H1 (cell line): Measurements from ENCODE around the gene ZNF358. TPM values are rescaled to one million over a fixed set of nuclear protein-coding genes. Genes with fewer than 3 reads are reported as not detected.

ENCODE experiments used
- CTCF ChIA-PET: fragments of 300-600 bp; sonication (Branson Sonifier 250); formaldehyde crosslinking; loops from one replicate; lab custom pipeline; 2021; ENCODE audit not compliant: partially characterized antibody; lab: Charles Lee
- POLR2A ChIA-PET: fragments of 300-600 bp; sonication (Branson Sonifier 250); formaldehyde crosslinking; loops from one replicate; lab custom pipeline; 2021; ENCODE audit warnings: inconsistent platforms; ENCODE audit not compliant: partially characterized antibody; lab: Charles Lee
- DNase-seq, 2 experiments: peaks; one replicate each; pipeline versions ENCODE4 v3.0.0 to v3.0.0-alpha.2; 2010 to 2022; ENCODE audit warnings: low spot score in 2 of 2, low read depth in 1 of 2, mixed read lengths in 1 of 2
- FAIRE-seq: peaks from 2 replicates; lab custom pipeline; 2011; peaks lifted over from hg19 to GRCh38; lab: Jason Lieb, UNC
- H2AFZ ChIP-seq: 2 replicates; pipeline ENCODE4 v1.8.1; 2012; ENCODE audit warnings: low read length, inconsistent platforms
- H2AK5ac ChIP-seq: 2 replicates; pipeline ENCODE4 v1.6.1; 2013; ENCODE audit warnings: low read depth, low read length
- H2BK120ac ChIP-seq: replicated peaks from 2 replicates; pipeline ENCODE3; 2013; ENCODE audit warnings: low read depth, low read length, inconsistent platforms
- H2BK12ac ChIP-seq: 2 replicates; pipeline ENCODE4 v1.6.1; 2013; ENCODE audit warnings: low read depth, low read length
- H2BK15ac ChIP-seq: 2 replicates; pipeline ENCODE4 v1.6.1; 2013; ENCODE audit warnings: low read length
- H2BK20ac ChIP-seq: 2 replicates; pipeline ENCODE4 v1.6.1; 2013; ENCODE audit warnings: low read length
- H2BK5ac ChIP-seq: 2 replicates; pipeline ENCODE4 v1.6.1; 2013; ENCODE audit warnings: low read depth, low read length
- H3K14ac ChIP-seq: 2 replicates; pipeline ENCODE4 v1.6.1; 2013; ENCODE audit warnings: inconsistent platforms; ENCODE audit not compliant: insufficient read length
- H3K18ac ChIP-seq: 2 replicates; pipeline ENCODE4 v1.6.1; 2013; ENCODE audit warnings: low read length; ENCODE audit errors: extremely low read depth
- H3K23ac ChIP-seq: 2 replicates; pipeline ENCODE4 v1.6.1; 2013; ENCODE audit warnings: inconsistent platforms; ENCODE audit not compliant: insufficient read length
- H3K23me2 ChIP-seq: 2 replicates; pipeline ENCODE4 v1.6.1; 2013; ENCODE audit warnings: low read depth, low read length
- H3K27ac ChIP-seq: 2 replicates; pipeline ENCODE4 v1.6.1; 2011; ENCODE audit warnings: low read depth, low read length, inconsistent platforms
- H3K27me3 ChIP-seq, 4 experiments: replicated peaks in 1 of 4; 1 replicate in 1 of 4; 2 replicates in 3 of 4; pipeline versions ENCODE4 v1.6.1 to v1.8.1; 2011 to 2013; ENCODE audit warnings: low read length in 3 of 4, mild to moderate bottlenecking in 3 of 4, inconsistent platforms in 2 of 4, mixed read lengths in 2 of 4, moderate library complexity in 1 of 4; ENCODE audit not compliant: control insufficient read depth in 3 of 4, insufficient read depth in 3 of 4; ENCODE audit errors: extremely low read depth in 1 of 4
- H3K36me3 ChIP-seq, 4 experiments: 2 replicates each; pipeline versions ENCODE4 v1.6.1 to v1.8.1; 2011 to 2013; ENCODE audit warnings: mild to moderate bottlenecking in 4 of 4, low read length in 3 of 4, moderate library complexity in 2 of 4, control low read depth in 1 of 4, inconsistent platforms in 1 of 4; ENCODE audit not compliant: insufficient read depth in 4 of 4, control insufficient read depth in 2 of 4
- H3K4ac ChIP-seq: replicated peaks from 2 replicates; pipeline ENCODE3; 2013; ENCODE audit warnings: low read length, low read depth, mixed read lengths, inconsistent platforms; ENCODE audit not compliant: insufficient read length
- H3K4me1 ChIP-seq, 4 experiments: replicated peaks in 1 of 4; 1 replicate in 1 of 4; 2 replicates in 3 of 4; pipeline versions ENCODE4 v1.6.1 to v1.8.1; 2011 to 2013; ENCODE audit warnings: low read length in 3 of 4, inconsistent platforms in 2 of 4, mixed read lengths in 1 of 4; ENCODE audit not compliant: insufficient read depth in 4 of 4, control insufficient read depth in 3 of 4
- H3K4me2 ChIP-seq, 2 experiments: 2 replicates each; pipeline versions ENCODE4 v1.6.1 to v1.8.1; 2011 to 2013; ENCODE audit warnings: low read depth in 2 of 2, low read length in 2 of 2, control low read depth in 1 of 2, inconsistent platforms in 1 of 2, mild to moderate bottlenecking in 1 of 2; ENCODE audit not compliant: insufficient read depth in 1 of 2
- H3K4me3 ChIP-seq, 4 experiments: fragments of 200-600, 300-600 bp in 1 of 4; sonication (generic), shearing (Covaris generic), sonication (Bioruptor Twin) in 1 of 4; 2 replicates each; pipeline versions ENCODE4 v1.5.1 to v1.8.1; 2011 to 2016; ENCODE audit warnings: low read length in 4 of 4, low read depth in 3 of 4, control low read depth in 2 of 4, inconsistent platforms in 2 of 4, mild to moderate bottlenecking in 2 of 4, mixed read lengths in 1 of 4, moderate library complexity in 1 of 4; ENCODE audit not compliant: insufficient read depth in 2 of 4; ENCODE audit errors: extremely low read depth in 1 of 4
- H3K56ac ChIP-seq: replicated peaks from 2 replicates; pipeline ENCODE3; 2013; ENCODE audit warnings: low read depth, mild to moderate bottlenecking, mixed read lengths, low read length, inconsistent platforms; ENCODE audit not compliant: insufficient read length
- H3K79me1 ChIP-seq: 2 replicates; pipeline ENCODE4 v1.6.1; 2013; ENCODE audit warnings: low read depth, low read length, control low read depth
- H3K79me2 ChIP-seq, 2 experiments: 2 replicates each; pipeline versions ENCODE4 v1.6.1 to v1.8.1; 2012 to 2013; ENCODE audit warnings: low read length in 2 of 2, mild to moderate bottlenecking in 2 of 2, inconsistent platforms in 1 of 2; ENCODE audit not compliant: insufficient read depth in 2 of 2, control insufficient read depth in 1 of 2
- H3K9ac ChIP-seq, 4 experiments: replicated peaks in 1 of 4; 1 replicate in 1 of 4; 2 replicates in 3 of 4; pipeline versions ENCODE4 v1.6.1 to v1.8.1; 2011 to 2013; ENCODE audit warnings: low read depth in 3 of 4, low read length in 3 of 4, control low read depth in 2 of 4, mild to moderate bottlenecking in 2 of 4, moderate library complexity in 2 of 4, inconsistent platforms in 1 of 4; ENCODE audit errors: extremely low read depth in 1 of 4
- H3K9me3 ChIP-seq, 2 experiments: 2 replicates each; pipeline versions ENCODE4 v1.6.1 to v1.8.1; 2012 to 2013; ENCODE audit warnings: mild to moderate bottlenecking in 2 of 2, moderate library complexity in 2 of 2, control low read depth in 1 of 2, inconsistent platforms in 1 of 2, low read depth in 1 of 2, low read length in 1 of 2, mixed read lengths in 1 of 2; ENCODE audit not compliant: insufficient read depth in 2 of 2
- H4K20me1 ChIP-seq, 2 experiments: replicated peaks in 1 of 2; 2 replicates each; pipeline versions ENCODE3 to v1.8.1; 2011 to 2013; ENCODE audit warnings: inconsistent platforms in 2 of 2, low read length in 2 of 2, mild to moderate bottlenecking in 1 of 2; ENCODE audit not compliant: insufficient read depth in 2 of 2, control insufficient read depth in 1 of 2
- H4K5ac ChIP-seq: 2 replicates; pipeline ENCODE4 v1.6.1; 2013; ENCODE audit warnings: low read length, low read depth, mixed read lengths, inconsistent platforms; ENCODE audit not compliant: insufficient read length
- H4K8ac ChIP-seq: 2 replicates; pipeline ENCODE4 v1.8.0; 2013; ENCODE audit warnings: mild to moderate bottlenecking, moderate library complexity, low read length, inconsistent platforms; ENCODE audit not compliant: insufficient read depth; ENCODE audit errors: extremely low read depth
- H4K91ac ChIP-seq: replicated peaks from 2 replicates; pipeline ENCODE3; 2013; ENCODE audit warnings: low read length, mixed read lengths, inconsistent platforms; ENCODE audit not compliant: insufficient read length
- POLR2AphosphoS5 ChIP-seq: IDR thresholded peaks from 2 replicates; pipeline ENCODE4 v1.6.1; 2011; ENCODE audit warnings: low read depth, low read length
- RNF2 ChIP-seq: fragments of 200-900, 300-1000 bp; sonication (generic); IDR thresholded peaks from 2 replicates; pipeline ENCODE4 v1.7.1; 2016; ENCODE audit warnings: borderline replicate concordance, low read depth, mild to moderate bottlenecking, antibody characterized with exemption, low read length; ENCODE audit not compliant: poor library complexity, severe bottlenecking; ENCODE audit errors: missing control alignments
- WGBS, 2 experiments: shearing (Covaris generic) in 1 of 2; methylation state at CpG; one replicate each; pipeline versions ENCODE4 v1.1.6 to v1.1.7; 2013 to 2015; ENCODE audit warnings: low lambda C conversion rate in 2 of 2, mixed read lengths in 2 of 2, inconsistent platforms in 1 of 2, low coverage in 1 of 2, missing lambda C conversion rate in 1 of 2; ENCODE audit not compliant: insufficient replicate concordance in 2 of 2, insufficient coverage in 1 of 2, insufficient read length in 1 of 2; ENCODE audit errors: extremely low coverage in 1 of 2, missing lambda C conversion rate in 1 of 2; 5-methylcytosine and 5-hydroxymethylcytosine counted together
- polyA plus RNA-seq, 7 experiments: library from polyadenylated mRNA; depleted of rRNA in 3 of 7; stranded (reverse) in 5 of 7; unstranded in 2 of 7; fragments of >200 nt in 5 of 7; fragments of 200-250 nt in 2 of 7; gene quantifications; 1 replicate in 5 of 7; 2 replicates in 1 of 7; 4 replicates in 1 of 7; pipeline versions ENCODE4 v1.2.1 to v1.2.3, GENCODE V29; 2011 to 2013; ENCODE audit warnings: missing spikeins in 2 of 7, mixed read lengths in 2 of 7
- total RNA-seq: library from RNA; stranded (reverse); fragmentation: NEBNext Ultra II Directional; extraction: Animal tissue kit (Norgen Biotek cat#: 25700); gene quantifications from 2 replicates; pipeline ENCODE4 v1.2.1, GENCODE V29; 2021

Gene ZNF358
- total and polyA plus RNA-seq, 2 of the 8 experiments (the other 6 are each of a cell fraction or from before 2014, with no cell fraction given): 40.0 to 60.3 TPM

GRCh38 chr19:7475665-7476064, 40.2 kb upstream of the ZNF358 start:
- ChIA-PET CTCF (interaction anchor here (0.7 to 2.9 kb wide), 4 partner anchors 9 to 263 kb away, joined by 3 to 12 read pairs (median 4); a partner anchor contains a TSS), POLR2A (interaction anchor here (1.4 to 1.5 kb wide), 2 partner anchors 29 to 34 kb away, joined by 3 to 4 read pairs; no protein-coding TSS in a partner anchor)
- peak; percentile 20; the same call in 1 of the 2 replicates for TF ChIP-seq POLR2AphosphoS5
- no peak for TF ChIP-seq RNF2
- Histone ChIP-seq H4K8ac (no peak overlapping the region; the same call in 1 of the 2 replicates), H2BK20ac (no peak overlapping the region), H3K9me3 (no peaks in the 10 kb centered on the region), H2BK15ac (no peak overlapping the region), H3K18ac (no peak overlapping the region), H3K79me2 (no peaks in the 10 kb centered on the region), H4K20me1 (peaks cover 0 to 1% of the 10 kb centered on the region in 2 experiments), H3K36me3 (peaks cover 0 to 4% (median under 1%) of the 10 kb centered on the region in 4 experiments; a peak in 2 of 8 replicates), H3K23me2 (no peaks in the 10 kb centered on the region; the same call in 1 of the 2 replicates), H3K56ac (no peak overlapping the region), H3K27me3 (no peaks in the 10 kb centered on the region), H3K14ac (no peak overlapping the region), H3K23ac (no peak overlapping the region), H3K4ac (no peak overlapping the region), H3K4me3 (no peak overlapping the region), H4K5ac (no peak overlapping the region), H2BK5ac (no peak overlapping the region), H4K91ac (no peak overlapping the region), H2BK12ac (no peak overlapping the region), H3K79me1 (no peaks in the 10 kb centered on the region), H2AK5ac (no peak overlapping the region), H2BK120ac (no peak overlapping the region), H3K27ac (no peak overlapping the region; the same call in 1 of the 2 replicates), H3K9ac (no peak overlapping the region), H3K4me1 (peaks cover 0 to 3% (median 2%) of the 10 kb centered on the region in 4 experiments; a peak in 2 of 7 replicates), H3K4me2 (no peak overlapping the region), H2AFZ (no peak overlapping the region)
- DNase-seq (no peak), FAIRE-seq (no peak)
- 79% methylated on average over 5 of the region's 6 CpGs; no CpG with 5 or more reads in 1 of the 2 experiments for WGBS, 2 experiments
